HepG2 (cell line): ENCODE data around the gene AUTS2. TPM values are rescaled to one million over a fixed set of nuclear protein-coding genes. Genes with fewer than 3 reads are reported as not detected.

Source experiments
- ATAC-seq: fragments of 200-7000 bp; cut with Tn5 transposase; 3 replicates; pipeline ENCODE4 v1.9.1; 2020; ENCODE audit warnings: mild to moderate bottlenecking, moderate library complexity
- BruUV-seq: library from RNA; stranded (reverse); fragments of 400-500 nt; replicated peaks from 2 replicates; lab custom pipeline; 2021; lab: Mats Ljungman, UMichigan
- CTCF ChIA-PET: fragments of 300-600 bp; formaldehyde crosslinking; extraction: SDS; loops from one replicate; lab custom pipeline; 2021; ENCODE audit warnings: low total read pairs, inconsistent platforms, low intra/inter-chr PET ratio; lab: Yijun Ruan, JAX
- POLR2A ChIA-PET: fragments of 350-600 bp; sonication (Branson Sonifier 250); formaldehyde crosslinking; loops from one replicate; lab custom pipeline; 2020; ENCODE audit warnings: antibody characterized with exemption, inconsistent platforms; lab: Yijun Ruan, JAX
- DNase-seq: peaks from one replicate; pipeline ENCODE4 v3.0.0-alpha.2; 2015; ENCODE audit warnings: low spot score
- FAIRE-seq: peaks from 3 replicates; lab custom pipeline; 2011; peaks lifted over from hg19 to GRCh38; lab: Jason Lieb, UNC
- H2AFZ ChIP-seq: one replicate; pipeline ENCODE4 v1.6.1; 2011; ENCODE audit warnings: low read length, inconsistent platforms
- H3K27ac ChIP-seq: fragments of 300-600 bp; 3 replicates; pipeline ENCODE4 v1.8.0; 2011; ENCODE audit warnings: mixed run types, mild to moderate bottlenecking, mixed read lengths, low read length, inconsistent platforms; ENCODE audit not compliant: insufficient read depth; ENCODE audit errors: extremely low read length
- H3K27me3 ChIP-seq, 2 experiments: fragments of 200-600 bp in 1 of 2; 2 replicates in 1 of 2; 3 replicates in 1 of 2; pipeline versions ENCODE4 v1.6.0 to v1.8.0; 2011; ENCODE audit warnings: low read length in 2 of 2, mild to moderate bottlenecking in 2 of 2, moderate library complexity in 2 of 2, inconsistent platforms in 1 of 2; ENCODE audit not compliant: insufficient read depth in 2 of 2, control insufficient read depth in 1 of 2
- H3K36me3 ChIP-seq, 2 experiments: fragments of 200-600 bp in 1 of 2; replicated peaks in 1 of 2; 2 replicates in 1 of 2; 3 replicates in 1 of 2; pipeline versions ENCODE4 v1.5.1 to v1.8.0; 2011; ENCODE audit warnings: low read length in 2 of 2, inconsistent platforms in 1 of 2; ENCODE audit not compliant: insufficient read depth in 2 of 2, control insufficient read depth in 1 of 2
- H3K4me1 ChIP-seq: 2 replicates; pipeline ENCODE4 v1.5.1; 2012; ENCODE audit warnings: low read length, inconsistent platforms; ENCODE audit not compliant: insufficient read depth
- H3K4me2 ChIP-seq: 2 replicates; pipeline ENCODE4 v1.6.0; 2011; ENCODE audit warnings: low read depth, low read length, inconsistent platforms
- H3K4me3 ChIP-seq, 3 experiments: fragments of 200-600 bp in 1 of 3; sonication (generic), shearing (Covaris generic) in 1 of 3; replicated peaks in 1 of 3; 2 replicates each; pipeline ENCODE4 v1.5.1; 2011 to 2016; ENCODE audit warnings: low read length in 3 of 3, inconsistent platforms in 2 of 3, low read depth in 2 of 3, mild to moderate bottlenecking in 2 of 3, control low read depth in 1 of 3, mixed read lengths in 1 of 3; ENCODE audit not compliant: insufficient read depth in 1 of 3
- H3K79me2 ChIP-seq: one replicate; pipeline ENCODE4 v1.6.1; 2011; ENCODE audit warnings: low read length, inconsistent platforms; ENCODE audit not compliant: insufficient read depth
- H3K9ac ChIP-seq: 2 replicates; pipeline ENCODE4 v1.6.0; 2011; ENCODE audit warnings: mild to moderate bottlenecking, low read depth, low read length, inconsistent platforms; ENCODE audit not compliant: insufficient read depth
- H3K9me3 ChIP-seq: 2 replicates; pipeline ENCODE4 v1.5.1; 2012; ENCODE audit warnings: mild to moderate bottlenecking, low read length
- H4K20me1 ChIP-seq: 2 replicates; pipeline ENCODE4 v1.6.0; 2011; ENCODE audit warnings: inconsistent platforms, mild to moderate bottlenecking, low read length, moderate library complexity; ENCODE audit not compliant: insufficient read depth
- ATM ChIP-seq: fragments of 450-650 bp; IDR thresholded peaks from 2 replicates; pipeline ENCODE4 v1.7.1; 2017; ENCODE audit warnings: mild to moderate bottlenecking, borderline replicate concordance
- CBX2 ChIP-seq, 2 experiments: fragments of 200-600 bp in 1 of 2; sonication (generic); formaldehyde crosslinking in 1 of 2; IDR thresholded peaks; 2 replicates each; pipeline versions ENCODE4 v1.7.0 to v1.8.1; 2018 to 2022; ENCODE audit warnings: low read depth in 2 of 2, low read length in 1 of 2, mild to moderate bottlenecking in 1 of 2, missing genetic modification reagents in 1 of 2
- FOSL2 ChIP-seq: sonication (generic); formaldehyde crosslinking; IDR thresholded peaks from 2 replicates; pipeline ENCODE4 v1.4.0; 2020; ENCODE audit warnings: missing genetic modification reagents
- FOXK2 ChIP-seq: fragments of 450-650 bp; IDR thresholded peaks from 2 replicates; pipeline ENCODE4 v1.6.1; 2016
- MAF1 ChIP-seq: sonication (generic); formaldehyde crosslinking; IDR thresholded peaks from 2 replicates; pipeline ENCODE4 v1.5.0; 2020; ENCODE audit warnings: missing genetic modification reagents, borderline replicate concordance
- MAFF ChIP-seq: IDR thresholded peaks from 2 replicates; pipeline ENCODE4 v1.6.1; 2011; ENCODE audit warnings: low read depth, low read length, improper control_type of control experiment
- MAFK ChIP-seq, 2 experiments: IDR thresholded peaks in 1 of 2; conservative IDR thresholded peaks in 1 of 2; 2 replicates each; pipeline ENCODE4 v1.6.1; 2011; ENCODE audit warnings: improper control_type of control experiment in 2 of 2, low read length in 2 of 2
- MYNN ChIP-seq: sonication (generic); formaldehyde crosslinking; IDR thresholded peaks from 2 replicates; pipeline ENCODE4 v1.4.0; 2020; ENCODE audit warnings: mild to moderate bottlenecking, low read depth, missing genetic modification reagents
- TOE1 ChIP-seq: sonication (generic); formaldehyde crosslinking; IDR thresholded peaks from 2 replicates; pipeline ENCODE4 v1.4.0; 2020; ENCODE audit warnings: mild to moderate bottlenecking, missing genetic modification reagents
- ZFP91 ChIP-seq: sonication (generic); formaldehyde crosslinking; IDR thresholded peaks from 2 replicates; pipeline ENCODE4 v1.9.0; 2022; ENCODE audit warnings: missing genetic modification reagents, mild to moderate bottlenecking, borderline replicate concordance
- ZNF232 ChIP-seq: sonication (generic); formaldehyde crosslinking; IDR thresholded peaks from 2 replicates; pipeline ENCODE4 v1.4.0; 2020; ENCODE audit warnings: missing genetic modification reagents, borderline replicate concordance
- ZNF34 ChIP-seq: sonication (generic); formaldehyde crosslinking; IDR thresholded peaks from 2 replicates; pipeline ENCODE4 v1.4.0; 2020; ENCODE audit warnings: mild to moderate bottlenecking, missing genetic modification reagents, borderline replicate concordance
- ZNF672 ChIP-seq: sonication (generic); formaldehyde crosslinking; IDR thresholded peaks from 2 replicates; pipeline ENCODE4 v1.8.1; 2022; ENCODE audit warnings: missing genetic modification reagents
- WGBS: methylation state at CpG from one replicate; pipeline ENCODE4 v1.1.6; 2017; ENCODE audit warnings: low lambda C conversion rate; 5-methylcytosine and 5-hydroxymethylcytosine counted together
- in situ Hi-C: cut with HindIII; loops from 2 replicates; pipeline ENCODE4 v1.10.0; 2017; ENCODE audit warnings: low pct_unique_long_range_greater_than_20kb; ENCODE audit not compliant: extremely low pct_ligation_motif_present
- intact Hi-C: fragments of 100-400 bp; cut with micrococcal nuclease; formaldehyde crosslinking; loops from one replicate; pipeline ENCODE4 v1.10.0; 2022; ENCODE audit not compliant: unreplicated experiment
- polyA plus RNA-seq, 8 experiments: library from polyadenylated mRNA; depleted of rRNA in 3 of 8; stranded (reverse) in 7 of 8; unstranded in 1 of 8; fragments of >200 nt; fragmentation: Illumina TruSeq in 4 of 8; extraction: Trizol in 4 of 8; gene quantifications; 2 replicates each; pipeline versions ENCODE4 v1.2.1 to v1.2.3, GENCODE V29; 2011 to 2016; ENCODE audit warnings: low read depth in 4 of 8, missing spikeins in 1 of 8, mixed read lengths in 1 of 8; ENCODE audit not compliant: insufficient read depth in 1 of 8
- total RNA-seq, 5 experiments: library from RNA; depleted of rRNA; stranded (reverse); fragments of >200 nt; fragmentation: Illumina TruSeq; extraction: Trizol; gene quantifications; 2 replicates each; pipeline ENCODE4 v1.2.3, GENCODE V29; 2016; ENCODE audit warnings: low read depth in 1 of 5
- TF ChIP-seq, protein P1 (sequence below): sonication (generic); formaldehyde crosslinking; IDR thresholded peaks from 2 replicates; pipeline ENCODE4 v1.8.0; 2022; ENCODE audit warnings: missing genetic modification reagents, low read depth, mild to moderate bottlenecking, borderline replicate concordance
- TF ChIP-seq, protein P2 (sequence below): sonication (generic); formaldehyde crosslinking; IDR thresholded peaks from 2 replicates; pipeline ENCODE4 v1.8.0; 2022; ENCODE audit warnings: low read depth, missing genetic modification reagents

AUTS2 gene
- total and polyA plus RNA-seq, 2 of the 13 experiments (the other 11 are each of a cell fraction or from before 2014, with no cell fraction given) = 0.38 TPM; not detected in 1

DNA sequence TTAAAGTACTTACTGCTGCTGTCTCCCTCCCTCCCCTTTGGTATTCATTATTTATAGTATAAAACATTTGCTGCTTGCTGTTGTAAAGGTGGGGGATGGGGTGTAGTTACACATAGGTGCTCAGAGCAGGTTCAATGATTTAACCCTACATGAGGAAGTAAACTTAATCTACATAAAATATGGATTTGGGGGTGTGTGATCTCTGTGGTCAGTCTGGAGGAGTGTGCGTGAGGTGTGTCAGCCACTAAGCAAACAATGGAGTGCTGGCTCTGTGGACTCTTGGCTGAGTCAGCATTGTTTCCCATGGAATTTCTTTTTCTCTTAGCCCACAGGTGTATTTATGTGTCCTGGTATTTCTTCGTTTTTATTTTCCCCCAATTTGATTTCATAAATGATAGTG, 133.9 kb downstream of the AUTS2 start:
- Histone ChIP-seq H3K27me3 (no peaks in the 10 kb centered on the region), H3K27ac (no peak overlapping the region), H3K4me3 (no peak overlapping the region), H4K20me1 (no peaks in the 10 kb centered on the region), H3K9ac (no peak overlapping the region), H3K79me2 (no peaks in the 10 kb centered on the region), H3K4me2 (no peak overlapping the region), H3K36me3 (no peaks in the 10 kb centered on the region), H3K4me1 (no peaks in the 10 kb centered on the region), H2AFZ (no peak overlapping the region), H3K9me3 (no peaks in the 10 kb centered on the region)
- POLR2A ChIA-PET = no interaction called here
- ATAC-seq = no peak; the same call in 2 of the 3 replicates
- in situ Hi-C loops = no loop called here
- 0% methylated on average over 2 of the region's 2 CpGs for WGBS
- TF ChIP-seq FOSL2 (CRISPR knock-in tag) = 0 out of 2 replicates have a peak, but pooled peaks have one; percentile 39
- TF ChIP-seq, protein P1, sequence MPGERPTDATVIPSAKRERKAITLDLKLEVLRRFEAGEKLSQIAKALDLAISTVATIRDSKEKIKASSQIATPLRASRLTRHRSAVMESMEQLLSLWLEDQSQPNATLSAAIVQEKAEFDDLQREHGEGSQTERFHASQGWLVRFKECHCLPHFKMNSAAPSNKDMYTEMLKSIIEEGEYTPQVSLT (CRISPR knock-in tag) = no peak
- TF ChIP-seq MAFF = peak; percentile 94
- TF ChIP-seq MAF1 (CRISPR knock-in tag) = no peak
- TF ChIP-seq ZNF232 = no peak
- TF ChIP-seq, protein P2, sequence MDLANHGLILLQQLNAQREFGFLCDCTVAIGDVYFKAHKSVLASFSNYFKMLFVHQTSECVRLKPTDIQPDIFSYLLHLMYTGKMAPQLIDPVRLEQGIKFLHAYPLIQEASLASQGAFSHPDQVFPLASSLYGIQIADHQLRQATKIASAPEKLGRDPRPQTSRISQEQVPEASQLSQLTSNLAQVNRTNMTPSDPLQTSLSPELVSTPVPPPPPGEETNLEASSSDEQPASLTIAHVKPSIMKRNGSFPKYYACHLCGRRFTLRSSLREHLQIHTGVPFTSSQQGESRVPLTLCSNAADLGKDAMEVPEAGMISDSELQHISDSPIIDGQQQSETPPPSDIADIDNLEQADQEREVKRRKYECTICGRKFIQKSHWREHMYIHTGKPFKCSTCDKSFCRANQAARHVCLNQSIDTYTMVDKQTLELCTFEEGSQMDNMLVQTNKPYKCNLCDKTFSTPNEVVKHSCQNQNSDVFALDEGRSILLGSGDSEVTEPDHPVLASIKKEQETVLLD (CRISPR knock-in tag) = no peak
- TF ChIP-seq MAFK (conservative IDR thresholded peaks at IDR 0.05 in 1 of 2, IDR thresholded peaks at IDR 0.05 in 1 of 2; ENCODE audit: low read length in 2 of 2) = peak; percentile 93
- no peak for TF ChIP-seq ZFP91 (CRISPR knock-in tag)
- TF ChIP-seq ZNF34 (CRISPR knock-in tag) = no peak
- no peak for TF ChIP-seq TOE1 (CRISPR knock-in tag)
- no peak for TF ChIP-seq CBX2 (IDR thresholded peaks at IDR 0.05; ENCODE audit: low read depth, low read length)
- no peak for TF ChIP-seq CBX2 (CRISPR knock-in tag; IDR thresholded peaks at IDR 0.05; ENCODE audit: low read depth)
- TF ChIP-seq FOXK2 = no peak
- TF ChIP-seq MYNN = no peak
- no peak for TF ChIP-seq ATM
- TF ChIP-seq ZNF672 = no peak
- peak; percentile 1 for DNase-seq
- CTCF ChIA-PET = no interaction called here
- no TSS peak for BruUV-seq
- no peak for FAIRE-seq
- intact Hi-C loops = no loop called here
